ENCODE data around the gene HPD. TPM values are rescaled to one million over a fixed set of nuclear protein-coding genes. Genes with fewer than 3 reads are reported as not detected.

The HPD gene
- polyA plus RNA-seq, 1 of the 3 experiments (the other 2 are of a cell fraction) = 1.9 TPM

DNA sequence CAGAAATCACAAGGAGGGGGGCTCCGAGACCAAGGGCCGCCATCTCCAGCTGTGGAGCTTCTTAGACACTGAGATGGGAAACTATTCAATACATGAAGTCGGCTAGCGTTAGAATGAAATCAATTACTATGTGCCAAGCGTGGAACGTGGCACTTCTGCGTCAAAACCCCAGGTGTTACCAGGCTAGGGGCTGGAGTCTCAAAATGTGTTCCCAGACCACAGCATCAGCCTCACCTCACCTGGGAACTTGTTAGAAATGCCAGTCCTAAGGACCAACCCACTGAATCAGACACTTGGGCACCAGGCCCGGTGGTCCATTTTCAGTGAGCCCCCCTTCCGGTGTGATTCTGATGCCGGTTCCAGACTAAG is 59.9 kb downstream of the HPD start:
- H3K4me1 ChIP-seq (ENCODE audit: control insufficient read depth in 1 of 2, insufficient read depth in 2 of 2, low read depth in 1 of 2, low read length in 1 of 2) = peaks cover 40 to 55% of the 10 kb centered on the region in 2 experiments
- peak overlapping the region; percentile 86 for H3K4me2 ChIP-seq
- H3K27me3 ChIP-seq (ENCODE audit: insufficient read depth) = no peaks in the 10 kb centered on the region
- H3F3A ChIP-seq (replicated peaks; ENCODE audit: insufficient read depth) = peaks cover 59% of the 10 kb centered on the region
- peak overlapping the region; percentile 53 to 73 for H3K4me3 ChIP-seq (ENCODE audit: low read depth in 2 of 2, low read length in 1 of 2)
- peaks cover 64% of the 10 kb centered on the region for H3K79me2 ChIP-seq (ENCODE audit: insufficient read depth)
- H3K9ac ChIP-seq = peak overlapping the region; percentile 60
- TF ChIP-seq, protein P1, sequence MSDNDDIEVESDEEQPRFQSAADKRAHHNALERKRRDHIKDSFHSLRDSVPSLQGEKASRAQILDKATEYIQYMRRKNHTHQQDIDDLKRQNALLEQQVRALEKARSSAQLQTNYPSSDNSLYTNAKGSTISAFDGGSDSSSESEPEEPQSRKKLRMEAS (IDR thresholded peaks at IDR 0.05; ENCODE audit: low read depth) = no peak
- TF ChIP-seq USF2 (IDR thresholded peaks at IDR 0.05; ENCODE audit: borderline replicate concordance, low read depth, low read length) (no peak), TAF1 (IDR thresholded peaks at IDR 0.05; ENCODE audit: borderline replicate concordance, low read depth, low read length) (no peak), POLR2AphosphoS5 (IDR thresholded peaks at IDR 0.05; ENCODE audit: low read depth, low read length) (no peak), TCF12 (IDR thresholded peaks at IDR 0.05) (no peak), YY1 (IDR thresholded peaks at IDR 0.05; ENCODE audit: low read depth) (no peak), TEAD4 (IDR thresholded peaks at IDR 0.05; ENCODE audit: borderline replicate concordance, insufficient read depth) (no peak), RAD21 (IDR thresholded peaks at IDR 0.05; ENCODE audit: low read length) (no peak), MEF2A (IDR thresholded peaks at IDR 0.05; ENCODE audit: borderline replicate concordance, low read depth) (no peak), SIN3A (IDR thresholded peaks at IDR 0.05; ENCODE audit: borderline replicate concordance, low read depth, low read length) (no peak), MXI1 (IDR thresholded peaks at IDR 0.05; ENCODE audit: low read depth, low read length) (no peak)
- TF ChIP-seq, protein P2, sequence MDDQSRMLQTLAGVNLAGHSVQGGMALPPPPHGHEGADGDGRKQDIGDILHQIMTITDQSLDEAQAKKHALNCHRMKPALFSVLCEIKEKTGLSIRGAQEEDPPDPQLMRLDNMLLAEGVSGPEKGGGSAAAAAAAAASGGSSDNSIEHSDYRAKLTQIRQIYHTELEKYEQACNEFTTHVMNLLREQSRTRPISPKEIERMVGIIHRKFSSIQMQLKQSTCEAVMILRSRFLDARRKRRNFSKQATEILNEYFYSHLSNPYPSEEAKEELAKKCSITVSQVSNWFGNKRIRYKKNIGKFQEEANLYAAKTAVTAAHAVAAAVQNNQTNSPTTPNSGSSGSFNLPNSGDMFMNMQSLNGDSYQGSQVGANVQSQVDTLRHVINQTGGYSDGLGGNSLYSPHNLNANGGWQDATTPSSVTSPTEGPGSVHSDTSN (IDR thresholded peaks at IDR 0.05) = no peak
- TF ChIP-seq, protein P3, sequence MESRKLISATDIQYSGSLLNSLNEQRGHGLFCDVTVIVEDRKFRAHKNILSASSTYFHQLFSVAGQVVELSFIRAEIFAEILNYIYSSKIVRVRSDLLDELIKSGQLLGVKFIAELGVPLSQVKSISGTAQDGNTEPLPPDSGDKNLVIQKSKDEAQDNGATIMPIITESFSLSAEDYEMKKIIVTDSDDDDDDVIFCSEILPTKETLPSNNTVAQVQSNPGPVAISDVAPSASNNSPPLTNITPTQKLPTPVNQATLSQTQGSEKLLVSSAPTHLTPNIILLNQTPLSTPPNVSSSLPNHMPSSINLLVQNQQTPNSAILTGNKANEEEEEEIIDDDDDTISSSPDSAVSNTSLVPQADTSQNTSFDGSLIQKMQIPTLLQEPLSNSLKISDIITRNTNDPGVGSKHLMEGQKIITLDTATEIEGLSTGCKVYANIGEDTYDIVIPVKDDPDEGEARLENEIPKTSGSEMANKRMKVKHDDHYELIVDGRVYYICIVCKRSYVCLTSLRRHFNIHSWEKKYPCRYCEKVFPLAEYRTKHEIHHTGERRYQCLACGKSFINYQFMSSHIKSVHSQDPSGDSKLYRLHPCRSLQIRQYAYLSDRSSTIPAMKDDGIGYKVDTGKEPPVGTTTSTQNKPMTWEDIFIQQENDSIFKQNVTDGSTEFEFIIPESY (IDR thresholded peaks at IDR 0.05; ENCODE audit: borderline replicate concordance, low read depth) = no peak
- TF ChIP-seq, protein P4, sequence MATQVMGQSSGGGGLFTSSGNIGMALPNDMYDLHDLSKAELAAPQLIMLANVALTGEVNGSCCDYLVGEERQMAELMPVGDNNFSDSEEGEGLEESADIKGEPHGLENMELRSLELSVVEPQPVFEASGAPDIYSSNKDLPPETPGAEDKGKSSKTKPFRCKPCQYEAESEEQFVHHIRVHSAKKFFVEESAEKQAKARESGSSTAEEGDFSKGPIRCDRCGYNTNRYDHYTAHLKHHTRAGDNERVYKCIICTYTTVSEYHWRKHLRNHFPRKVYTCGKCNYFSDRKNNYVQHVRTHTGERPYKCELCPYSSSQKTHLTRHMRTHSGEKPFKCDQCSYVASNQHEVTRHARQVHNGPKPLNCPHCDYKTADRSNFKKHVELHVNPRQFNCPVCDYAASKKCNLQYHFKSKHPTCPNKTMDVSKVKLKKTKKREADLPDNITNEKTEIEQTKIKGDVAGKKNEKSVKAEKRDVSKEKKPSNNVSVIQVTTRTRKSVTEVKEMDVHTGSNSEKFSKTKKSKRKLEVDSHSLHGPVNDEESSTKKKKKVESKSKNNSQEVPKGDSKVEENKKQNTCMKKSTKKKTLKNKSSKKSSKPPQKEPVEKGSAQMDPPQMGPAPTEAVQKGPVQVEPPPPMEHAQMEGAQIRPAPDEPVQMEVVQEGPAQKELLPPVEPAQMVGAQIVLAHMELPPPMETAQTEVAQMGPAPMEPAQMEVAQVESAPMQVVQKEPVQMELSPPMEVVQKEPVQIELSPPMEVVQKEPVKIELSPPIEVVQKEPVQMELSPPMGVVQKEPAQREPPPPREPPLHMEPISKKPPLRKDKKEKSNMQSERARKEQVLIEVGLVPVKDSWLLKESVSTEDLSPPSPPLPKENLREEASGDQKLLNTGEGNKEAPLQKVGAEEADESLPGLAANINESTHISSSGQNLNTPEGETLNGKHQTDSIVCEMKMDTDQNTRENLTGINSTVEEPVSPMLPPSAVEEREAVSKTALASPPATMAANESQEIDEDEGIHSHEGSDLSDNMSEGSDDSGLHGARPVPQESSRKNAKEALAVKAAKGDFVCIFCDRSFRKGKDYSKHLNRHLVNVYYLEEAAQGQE (IDR thresholded peaks at IDR 0.05; ENCODE audit: low read depth, low read length) = no peak
- peak overlapping the region; percentile 98 to 99 for H3K27ac ChIP-seq (ENCODE audit: low read depth in 2 of 2, low read length in 1 of 2)
- H3K9me3 ChIP-seq = no peaks in the 10 kb centered on the region
- H4K20me1 ChIP-seq (ENCODE audit: insufficient read depth) = no peaks in the 10 kb centered on the region; the same call in 1 of the 2 replicates
- no peak for DNase-seq
- H2AFZ ChIP-seq (ENCODE audit: low read depth) = no peak overlapping the region
- H3K9me2 ChIP-seq = no peaks in the 10 kb centered on the region
- peaks cover 8 to 11% of the 10 kb centered on the region in 2 experiments for H3K36me3 ChIP-seq (replicated peaks in 1 of 2; ENCODE audit: control insufficient read depth in 1 of 2, insufficient read depth in 2 of 2, low read length in 1 of 2)
- POLR2A ChIA-PET = interaction anchor here (1.0 to 7.0 kb wide), 5 partner anchors 8 to 90 kb away, joined by 3 to 79 read pairs (median 4); partner anchors contain the start of gene PSMD9
- CTCF ChIA-PET = interaction anchor here (0.8 to 16.0 kb wide), 7 partner anchors 11 to 101 kb away, joined by 3 to 675 read pairs (median 7); partner anchors contain the start of genes PSMD9, SETD1B and TMEM120B
- 77% methylated on average over 10 of the region's 10 CpGs for WGBS (ENCODE audit: low lambda C conversion rate)
